ENCODE results near the gene MIEF1.

Gene MIEF1

GRCh38 chr22:39563571-39564428, 61.7 kb downstream of the MIEF1 start:
- DNase-seq: no peak

- DNase-seq: no peak
Observed at GRCh38 chr22:39565414-39565944, 63.4 kb downstream of the MIEF1 start.

GRCh38 chr22:39567135-39567946, 65.3 kb downstream of the MIEF1 start:
- DNase-seq: no peak

All from inflammatory macrophage treated with lipopolysaccharide for 1 hour (primary cell).